Ovary (tissue), 3 donors: ENCODE measurements around the gene RYR2.

Experiments
- CTCF ChIP-seq, 3 donors: fragments of 450-650 bp in 2 of 3; fragments of 200-600 bp in 1 of 3; IDR thresholded peaks; one replicate each; pipeline versions ENCODE4 v1.5.1 to v1.8.0; 2016 to 2022; ENCODE audit warnings: antibody characterized with exemption in 3 of 3, mild to moderate bottlenecking in 1 of 3
- EP300 ChIP-seq: sonication (generic); formaldehyde crosslinking; IDR thresholded peaks from one replicate; pipeline ENCODE4 v1.6.1; 2017; ENCODE audit warnings: antibody characterized with exemption
- POLR2A ChIP-seq: fragments of 450-650 bp; IDR thresholded peaks from one replicate; pipeline ENCODE4 v1.6.1; 2017; ENCODE audit warnings: antibody characterized with exemption, mild to moderate bottlenecking, moderate library complexity
- donor health status: DM: no; HTN: no; CAD: no.

- TF ChIP-seq CTCF (IDR thresholded peaks at IDR 0.05) (no peak), POLR2A (no peak), EP300 (no peak)
These were observed 205.5 kb downstream of the RYR2 start for GRCh38 chr1:237247442-237247841.
